GM19043 (cell line): ENCODE results near the gene KCNG1.
"Not testable (repeated sequence)": the region's sequence is repeated elsewhere in the genome, so short reads cannot be mapped to it uniquely, and the experiment has no call there.

ENCODE experiments used
- ATAC-seq: cut with Tn5 transposase; IDR thresholded peaks from one replicate; pipeline ENCODE4 v1.9.1; 2021; ENCODE audit warnings: low read depth; ENCODE audit not compliant: unreplicated experiment

KCNG1 gene

DNA sequence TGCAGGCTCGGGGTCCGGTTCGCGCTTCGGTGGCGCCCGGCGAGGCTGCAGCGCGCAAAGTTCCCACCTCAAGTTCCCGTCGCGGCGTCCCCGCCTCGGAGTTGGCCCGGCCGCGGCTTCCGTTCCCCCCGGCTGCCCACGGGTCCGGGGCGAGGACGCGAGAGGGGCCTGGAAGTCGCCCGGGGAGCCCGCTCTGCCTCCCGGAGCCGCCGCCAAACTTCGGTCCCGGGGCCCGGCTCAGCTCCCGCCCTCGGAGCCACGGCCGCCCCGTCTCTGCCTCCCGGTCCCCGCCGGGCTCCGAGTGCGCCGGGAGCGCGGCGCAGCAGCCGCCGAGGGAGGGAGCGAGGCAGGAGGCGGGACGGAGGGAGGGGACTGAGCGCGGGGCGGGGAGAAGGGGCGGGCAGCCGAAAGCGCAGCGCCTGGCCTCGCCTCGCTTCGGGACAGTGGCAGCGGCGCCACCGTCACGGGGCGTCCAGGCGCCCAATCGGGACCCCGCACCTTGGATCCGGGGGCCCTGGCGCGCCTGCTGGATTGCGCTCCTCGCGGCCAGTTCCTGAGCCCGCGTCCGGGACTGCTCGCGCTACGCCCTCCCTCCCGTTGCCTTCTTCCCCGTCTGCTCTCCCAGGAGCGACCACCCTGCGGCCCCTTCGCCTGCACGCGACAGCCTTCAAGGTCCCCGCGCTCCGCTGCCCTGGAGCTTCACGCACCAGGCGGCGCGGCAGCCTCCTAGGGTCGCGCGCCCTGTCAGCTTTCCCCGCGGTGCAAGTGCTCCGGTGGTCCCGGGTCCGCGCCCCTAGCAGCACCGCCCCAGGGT, at the start of gene KCNG1:
TSS of gene KCNG1 (minus strand) at position 305 of the 814 bp plus-strand sequence. CDS start 12,769 bp downstream, outside the sequence.
- ATAC-seq = no peak

DNA sequence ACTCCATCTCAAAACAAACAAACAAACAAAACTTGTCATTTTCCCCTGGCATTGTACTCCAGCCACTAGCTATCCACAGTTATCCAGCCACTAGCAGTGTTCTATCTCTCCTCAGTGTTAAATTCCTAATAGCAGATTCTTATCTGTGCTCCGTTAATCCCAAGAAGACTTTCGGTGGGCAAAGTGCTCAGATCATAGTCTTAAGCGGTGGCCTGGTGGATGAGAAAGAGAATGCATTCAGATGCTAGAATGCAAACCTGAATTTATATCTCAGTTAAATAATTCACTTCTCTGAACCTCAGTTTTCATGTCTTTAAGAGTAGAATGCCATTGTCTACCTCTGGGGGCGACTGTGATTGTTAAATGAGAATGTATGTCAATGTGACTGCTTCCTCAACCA, 47.7 kb upstream of the KCNG1 start:
- no peak for ATAC-seq

DNA sequence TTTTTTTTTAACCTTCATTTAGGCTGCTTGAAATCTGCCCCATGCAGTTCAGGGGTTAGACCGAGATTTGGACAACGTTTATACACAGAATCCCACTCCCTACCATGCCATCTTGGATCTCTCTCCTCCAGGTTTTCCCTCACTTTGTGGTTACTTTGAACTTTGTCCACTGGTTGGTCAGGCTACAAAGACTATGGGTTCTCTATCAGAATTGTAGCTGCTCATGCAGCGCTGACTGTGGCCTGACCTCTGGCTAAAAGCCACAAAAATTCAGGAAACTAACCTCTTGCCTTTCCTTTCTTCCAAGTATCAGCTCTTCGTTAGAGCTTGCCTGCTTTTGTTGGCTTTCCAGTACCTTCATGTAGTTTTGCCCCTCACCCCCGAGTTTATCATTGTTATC, 44.9 kb upstream of the KCNG1 start:
- no peak for ATAC-seq

- no peak for ATAC-seq
Observed at GRCh38 chr20:51065615-51066014, 42.7 kb upstream of the KCNG1 start.

- ATAC-seq = no peak
Observed at GRCh38 chr20:51064137-51064536, 41.2 kb upstream of the KCNG1 start.

- ATAC-seq = no peak
Observed at GRCh38 chr20:51062065-51062464, 39.2 kb upstream of the KCNG1 start.

- no peak for ATAC-seq
Observed at GRCh38 chr20:51061418-51062045, 38.6 kb upstream of the KCNG1 start.

- ATAC-seq = no peak
Observed at GRCh38 chr20:51060301-51060700, 37.4 kb upstream of the KCNG1 start.

DNA sequence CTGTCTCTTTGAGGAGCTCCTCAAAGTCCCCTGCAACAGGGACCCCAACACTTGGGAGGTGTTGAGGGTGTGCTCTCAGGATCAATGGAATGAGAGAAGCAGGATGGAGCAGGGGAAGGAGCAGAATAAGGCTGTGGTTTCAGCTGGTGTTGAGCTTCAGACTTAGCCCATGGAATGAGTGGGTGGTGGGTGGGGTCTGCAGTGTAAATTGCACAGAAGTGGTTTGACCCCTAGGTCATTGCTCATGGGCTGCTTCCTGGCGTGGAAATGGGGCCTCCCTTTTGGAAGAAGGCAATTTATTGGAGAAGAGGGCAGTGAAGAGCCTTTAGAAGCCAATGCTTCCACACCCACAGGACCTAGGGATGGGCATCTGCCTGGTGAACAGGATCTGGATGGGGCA, 37.0 kb upstream of the KCNG1 start:
- no peak for ATAC-seq

DNA sequence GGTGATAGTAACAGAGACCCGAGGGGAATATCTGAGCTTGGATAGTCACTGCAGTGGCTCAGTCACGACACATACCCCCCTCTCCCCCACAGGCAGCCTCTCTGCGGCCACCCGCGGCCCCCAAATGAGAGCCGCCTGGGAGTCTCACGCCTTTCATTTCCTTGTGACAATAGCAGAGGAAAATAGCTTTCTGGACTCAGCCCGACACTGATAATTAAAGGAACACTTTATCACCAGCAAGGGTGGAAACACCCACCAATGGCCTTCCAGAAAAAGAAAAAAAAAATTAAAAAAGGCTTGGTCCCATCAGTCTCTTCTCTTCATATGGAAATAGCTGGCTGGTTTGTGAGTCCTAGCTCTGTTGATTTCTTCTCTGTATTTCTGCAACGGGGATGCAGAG, 35.1 kb upstream of the KCNG1 start:
- no peak for ATAC-seq

DNA sequence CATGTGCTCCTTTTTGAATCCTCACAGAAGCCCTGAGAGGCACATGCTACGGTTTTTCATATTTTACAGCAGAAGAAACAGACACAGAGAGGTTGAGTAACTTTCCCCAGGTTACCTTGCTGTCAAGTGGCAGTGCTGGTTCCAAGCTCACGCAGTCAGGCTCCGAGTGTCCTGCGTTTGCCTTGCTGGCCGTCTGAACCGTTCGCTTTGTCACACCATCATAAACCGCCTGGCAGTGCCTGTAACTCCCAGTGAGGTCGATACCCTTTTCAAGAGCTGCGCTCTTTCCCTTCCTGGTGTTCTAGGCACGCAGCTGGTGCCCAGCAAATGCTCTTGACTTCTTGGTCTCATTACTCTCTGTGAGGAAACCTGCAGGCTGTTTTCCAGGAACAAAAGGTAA, 31.3 kb upstream of the KCNG1 start:
- no peak for ATAC-seq

- no peak for ATAC-seq
Observed at GRCh38 chr20:51050531-51051075, 27.7 kb upstream of the KCNG1 start.

GRCh38 chr20:51046021-51046985, 23.4 kb upstream of the KCNG1 start:
- no peak for ATAC-seq

GRCh38 chr20:51045492-51045891, 22.6 kb upstream of the KCNG1 start:
- ATAC-seq = not testable (repeated sequence)

GRCh38 chr20:51044796-51045195, 21.9 kb upstream of the KCNG1 start:
- no peak for ATAC-seq

GRCh38 chr20:51043811-51044210, 20.9 kb upstream of the KCNG1 start:
- ATAC-seq = no peak

GRCh38 chr20:51042657-51043247, 19.8 kb upstream of the KCNG1 start:
- no peak for ATAC-seq

DNA sequence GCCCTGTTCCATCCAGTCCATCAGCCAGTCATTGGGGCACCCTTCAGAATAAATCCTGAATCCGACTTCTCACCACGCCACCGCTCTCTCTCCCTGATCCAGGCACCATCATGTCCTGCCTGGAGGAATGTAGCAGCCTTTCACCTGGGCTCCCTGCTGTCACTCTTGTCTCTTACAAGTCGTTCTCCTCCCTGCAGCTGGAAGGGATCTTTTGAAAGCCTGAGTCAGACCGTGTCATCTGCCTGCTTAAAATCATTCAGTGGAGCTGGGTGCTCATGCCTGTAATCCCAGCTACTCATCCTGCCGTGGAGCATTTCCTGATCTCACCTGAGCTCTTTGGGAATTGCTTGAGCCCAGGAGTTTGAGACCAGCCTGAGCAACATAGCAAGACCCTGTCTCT, 19.2 kb upstream of the KCNG1 start:
- ATAC-seq = no peak

DNA sequence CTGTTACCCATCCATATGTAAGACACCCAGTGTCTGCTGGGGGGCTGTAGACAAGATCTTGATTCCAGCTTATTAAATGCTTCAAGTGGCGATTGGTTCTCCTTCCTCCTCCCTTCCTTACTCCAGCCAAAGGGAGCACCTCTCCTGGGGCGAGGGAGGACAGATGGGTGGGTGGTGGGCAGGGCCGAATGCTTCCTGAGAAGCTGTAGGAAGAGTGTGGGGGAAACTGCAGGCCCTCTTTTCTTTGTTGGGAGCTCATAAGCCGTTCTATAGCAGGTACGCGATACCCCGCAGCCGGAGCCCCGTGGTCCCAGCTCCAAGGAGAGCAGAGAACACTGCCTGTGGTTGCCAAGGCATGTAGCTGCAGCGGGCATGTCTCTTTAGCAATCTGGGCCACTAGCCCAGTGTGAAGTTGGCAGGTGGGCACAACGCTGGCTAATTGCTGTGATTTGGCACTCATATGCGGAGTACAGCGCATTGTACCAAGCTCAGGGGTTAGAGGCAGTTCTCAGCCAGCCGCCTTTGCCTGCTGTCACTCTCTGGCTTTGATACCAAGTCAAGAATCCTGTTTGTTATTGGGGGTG, 14.7 kb upstream of the KCNG1 start:
- no peak for ATAC-seq
